K562 (cell line): ENCODE results near the gene NR1H3. TPM values are rescaled to one million over a fixed set of nuclear protein-coding genes. Genes with fewer than 3 reads are reported as not detected.

Source experiments
- ARID1B ChIP-seq: fragments of 450-650 bp; IDR thresholded peaks from 2 replicates; pipeline ENCODE4 v1.6.1; 2016; ENCODE audit warnings: antibody characterized with exemption, mild to moderate bottlenecking, inconsistent platforms
- ARID4B ChIP-seq: sonication (generic); formaldehyde crosslinking; IDR thresholded peaks from 2 replicates; pipeline ENCODE4 v1.8.0; 2022; ENCODE audit warnings: mild to moderate bottlenecking, missing genetic modification reagents
- ATF4 ChIP-seq: fragments of 450-650 bp; formaldehyde crosslinking; IDR thresholded peaks from 2 replicates; pipeline ENCODE4 v1.4.0; 2022; ENCODE audit warnings: mild to moderate bottlenecking, moderate library complexity
- CBX8 ChIP-seq: fragments of 200-600 bp; sonication (generic); IDR thresholded peaks from 2 replicates; pipeline ENCODE4 v1.6.1; 2012; ENCODE audit warnings: borderline replicate concordance, mixed run types, low read depth, mild to moderate bottlenecking, moderate library complexity, mixed read lengths, low read length, control low read depth, inconsistent platforms; ENCODE audit not compliant: poor library complexity, severe bottlenecking; ENCODE audit errors: extremely low read depth
- CREB3L1 ChIP-seq: fragments of 450-650 bp; IDR thresholded peaks from 2 replicates; pipeline ENCODE4 v1.6.1; 2014; ENCODE audit warnings: low read depth, mild to moderate bottlenecking, moderate library complexity, borderline replicate concordance
- CREM ChIP-seq: IDR thresholded peaks from 2 replicates; pipeline ENCODE4 v1.6.1; 2014; ENCODE audit warnings: antibody characterized with exemption, low read depth
- NFIC ChIP-seq: fragments of 450-650 bp; IDR thresholded peaks from 2 replicates; pipeline ENCODE4 v1.6.1; 2017; ENCODE audit warnings: mild to moderate bottlenecking, inconsistent platforms
- NR1H2 ChIP-seq: sonication (generic); formaldehyde crosslinking; IDR thresholded peaks from 2 replicates; pipeline ENCODE4 v1.4.0; 2020; ENCODE audit warnings: mild to moderate bottlenecking, missing genetic modification reagents
- PPARD ChIP-seq: fragments of 250-450 bp; sonication (Bioruptor Pico); IDR thresholded peaks from 2 replicates; pipeline ENCODE4 v1.8.0; 2022; ENCODE audit warnings: inconsistent platforms, mild to moderate bottlenecking, moderate library complexity
- RHOXF2B ChIP-seq: fragments of 250-450 bp; sonication (Bioruptor Pico); conservative IDR thresholded peaks from 2 replicates; pipeline ENCODE4 v1.5.1; 2021
- STAG1 ChIP-seq: sonication (generic); formaldehyde crosslinking; IDR thresholded peaks from 2 replicates; pipeline ENCODE4 v1.5.0; 2020; ENCODE audit warnings: missing genetic modification reagents, borderline replicate concordance
- ZEB2 ChIP-seq: fragments of 450-650 bp; IDR thresholded peaks from 2 replicates; pipeline ENCODE4 v1.6.1; 2016
- ZNF143 ChIP-seq: sonication (generic); formaldehyde crosslinking; IDR thresholded peaks from 2 replicates; pipeline ENCODE4 v1.9.0; 2022; ENCODE audit warnings: mild to moderate bottlenecking, missing genetic modification reagents
- ZNF23 ChIP-seq: fragments of 250-450 bp; sonication (Bioruptor Pico); IDR thresholded peaks from 2 replicates; pipeline ENCODE4 v1.4.0; 2020; ENCODE audit warnings: mild to moderate bottlenecking
- ZNF512 ChIP-seq: IDR thresholded peaks from 2 replicates; pipeline ENCODE4 v1.6.1; 2016; ENCODE audit warnings: missing genetic modification characterization, missing compliant biosample characterization
- polyA plus RNA-seq, 8 experiments: library from polyadenylated mRNA; depleted of rRNA in 4 of 8; stranded (reverse) in 5 of 8; unstranded in 3 of 8; fragments of >200 nt; fragmentation: Nextera tagmentation in 2 of 8; fragmentation: Illumina TruSeq in 1 of 8; extraction: Ambion mirVana in 2 of 8; extraction: Trizol in 1 of 8; gene quantifications; 2 replicates each; pipeline versions ENCODE4 v1.2.1 to v1.2.3, GENCODE V29; 2011 to 2014; ENCODE audit warnings: inconsistent platforms in 1 of 8, missing spikeins in 1 of 8
- total RNA-seq, 7 experiments: library from RNA; depleted of rRNA in 6 of 7; stranded (reverse); fragments of >200 nt in 6 of 7; fragmentation: Illumina TruSeq in 2 of 7; extraction: Trizol in 2 of 7; gene quantifications; 2 replicates each; pipeline versions ENCODE4 v1.2.1 to v1.2.3, GENCODE V29; 2011 to 2021; ENCODE audit warnings: low replicate concordance in 1 of 7

NR1H3 gene
- total and polyA plus RNA-seq, 9 of the 15 experiments (the other 6 are each of a cell fraction or from before 2014, with no cell fraction given), result 8.2 to 26.0 (median 11.9) TPM

- TF ChIP-seq ZNF512 (tag), result no peak
- TF ChIP-seq ZNF23 (CRISPR knock-in tag), result no peak
- no peak for TF ChIP-seq ATF4 (CRISPR knock-in tag)
- TF ChIP-seq CREM, result no peak; the same call in 1 of the 2 replicates
- TF ChIP-seq CBX8, result no peak
- no peak for TF ChIP-seq PPARD
- TF ChIP-seq STAG1 (CRISPR knock-in tag), result 0 out of 2 replicates have a peak, but pooled peaks have one; percentile 17
- TF ChIP-seq CREB3L1, result no peak
- TF ChIP-seq NFIC, result no peak
- no peak for TF ChIP-seq RHOXF2B (CRISPR knock-in tag)
- no peak for TF ChIP-seq ARID1B
- TF ChIP-seq ZNF143 (CRISPR knock-in tag), result no peak
- TF ChIP-seq NR1H2 (CRISPR knock-in tag), result no peak
- 0 out of 2 replicates have a peak, but pooled peaks have one; percentile 16 for TF ChIP-seq ZEB2
- 0 out of 2 replicates have a peak, but pooled peaks have one; percentile 19 for TF ChIP-seq ARID4B
Observed at GRCh38 chr11:47215366-47215910, 42.4 kb upstream of the NR1H3 start (continued).
